GM21423 (cell line): ENCODE data around the gene ROCK2.

Experiments
- ATAC-seq: cut with Tn5 transposase; IDR thresholded peaks from one replicate; pipeline ENCODE4 v1.9.1; 2021; ENCODE audit warnings: mild to moderate bottlenecking, moderate library complexity; ENCODE audit not compliant: unreplicated experiment

ROCK2 gene

GRCh38 chr2:11368059-11368572 is 23.7 kb upstream of the ROCK2 start:
- no peak for ATAC-seq

GRCh38 chr2:11367170-11367730 is 22.8 kb upstream of the ROCK2 start:
- no peak for ATAC-seq

- no peak for ATAC-seq
Measured at GRCh38 chr2:11366326-11366741, 21.9 kb upstream of the ROCK2 start.

DNA sequence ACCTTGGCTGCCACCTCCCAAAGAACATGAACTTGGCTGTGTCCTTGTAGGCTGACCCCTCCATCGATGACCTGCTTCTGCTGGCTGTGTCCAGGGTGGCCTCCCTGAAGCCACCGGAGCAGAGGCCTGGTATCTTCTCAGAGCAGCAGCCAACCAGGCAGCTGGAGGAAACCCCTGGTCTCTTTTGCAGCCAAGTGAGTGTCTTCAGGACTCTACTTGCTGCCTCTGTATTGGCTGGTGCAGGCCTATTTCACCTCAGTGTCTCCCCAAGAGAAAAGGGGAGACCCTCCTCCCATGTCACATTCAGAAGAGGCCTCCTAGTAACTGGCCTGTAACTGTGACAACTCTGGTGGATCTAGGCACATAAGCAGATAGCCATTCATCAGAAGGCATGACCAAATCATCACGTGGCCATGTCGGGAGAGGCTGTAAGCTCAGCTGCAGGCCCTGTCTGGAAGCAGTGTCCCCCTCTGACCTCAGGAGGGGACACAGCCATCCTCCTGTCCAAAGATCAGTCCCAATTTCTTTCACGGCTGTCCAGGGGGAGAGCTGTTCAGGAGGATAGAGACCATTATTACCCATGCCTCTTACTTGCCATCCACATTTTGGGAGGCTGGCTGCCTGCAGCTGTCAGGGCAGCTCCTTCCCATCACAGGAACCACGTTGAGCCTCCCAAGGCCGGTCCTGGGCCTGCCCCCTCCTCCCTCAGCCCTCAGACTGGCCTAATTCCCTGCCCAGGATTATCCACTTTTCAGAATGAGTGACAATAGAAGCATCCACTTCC is 20.9 kb upstream of the ROCK2 start:
- ATAC-seq, result no peak

DNA sequence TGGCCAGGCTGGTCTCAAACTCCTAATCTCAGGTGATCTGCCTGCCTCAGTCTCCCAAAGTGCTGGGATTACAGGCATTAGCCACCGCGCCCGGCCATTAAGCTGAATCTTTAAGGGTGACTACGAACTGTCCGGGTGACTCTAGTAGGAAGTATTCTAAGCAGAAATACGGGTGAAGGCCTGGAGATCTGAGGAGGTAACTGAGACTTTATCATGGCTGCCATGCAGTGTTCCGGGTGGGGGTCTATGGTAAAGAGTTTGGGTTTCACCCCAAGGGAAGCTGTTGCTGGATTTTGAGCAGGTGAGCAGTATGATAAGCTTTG is 20.1 kb upstream of the ROCK2 start:
- no peak for ATAC-seq

- no peak for ATAC-seq
Measured at GRCh38 chr2:11363868-11364564, 19.6 kb upstream of the ROCK2 start.

DNA sequence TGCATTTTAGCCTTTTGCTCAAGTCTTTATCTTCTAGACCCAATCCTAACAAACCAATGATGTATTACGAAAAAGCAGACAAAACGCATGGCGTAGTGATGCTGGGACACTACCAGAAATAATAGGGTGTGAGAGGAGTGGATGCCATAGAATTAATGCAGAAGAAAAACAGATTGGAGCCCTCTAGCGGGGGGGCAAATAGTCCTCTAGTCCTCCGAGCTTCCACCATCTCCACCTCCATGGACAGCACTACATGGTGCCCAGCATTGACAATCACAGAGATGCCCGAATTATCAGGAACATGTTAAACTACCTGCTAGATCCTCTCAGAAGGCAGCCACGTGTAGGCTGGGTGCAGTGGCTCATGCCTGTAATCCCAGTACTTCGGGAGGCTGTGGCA is 15.4 kb upstream of the ROCK2 start:
- ATAC-seq, result no peak

GRCh38 chr2:11357428-11357972 is 13.1 kb upstream of the ROCK2 start:
- ATAC-seq, result no peak

- ATAC-seq, result no peak
Measured at GRCh38 chr2:11356764-11357163, 12.3 kb upstream of the ROCK2 start.

DNA sequence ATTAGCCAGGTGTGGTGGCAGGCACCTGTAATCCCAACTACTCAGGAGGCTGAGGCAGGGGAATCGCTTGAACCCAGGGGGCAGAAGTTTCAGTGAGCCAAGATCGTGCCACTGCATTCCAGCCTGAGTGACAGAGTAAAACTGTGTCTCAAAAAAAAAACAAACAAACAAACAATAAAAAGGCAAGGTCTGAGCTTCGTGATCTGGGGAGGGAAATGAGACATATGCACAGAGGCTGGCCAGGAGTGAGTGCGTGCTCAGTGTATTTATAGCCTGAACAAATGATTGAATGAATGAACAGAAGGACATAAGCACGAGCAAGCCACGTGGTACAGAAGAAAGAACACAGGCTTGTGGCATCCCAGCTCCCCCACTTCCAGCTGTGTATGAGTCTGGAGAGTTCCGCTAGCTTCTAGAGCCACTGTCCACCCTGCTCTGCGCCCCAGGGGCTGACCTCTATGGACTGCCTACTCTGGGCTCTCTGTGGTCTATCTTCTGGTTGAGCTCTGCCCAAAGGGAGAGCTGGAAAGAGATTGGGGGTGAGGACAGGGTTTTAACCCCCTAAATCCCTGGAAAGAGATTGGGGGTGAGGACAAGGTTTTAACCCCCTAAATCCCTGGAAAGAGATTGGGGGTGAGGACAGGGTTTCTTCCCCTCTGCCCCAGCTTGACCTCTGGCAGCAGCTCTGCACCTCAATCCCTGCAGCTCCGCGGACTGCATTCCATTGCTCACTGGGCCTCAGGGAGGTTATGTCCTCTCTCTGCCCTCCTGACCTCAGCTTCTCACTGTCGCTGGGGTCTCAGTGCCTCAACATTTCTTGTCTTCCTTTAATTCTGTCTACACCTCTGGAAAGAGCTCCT is 11.0 kb upstream of the ROCK2 start:
- no peak for ATAC-seq

DNA sequence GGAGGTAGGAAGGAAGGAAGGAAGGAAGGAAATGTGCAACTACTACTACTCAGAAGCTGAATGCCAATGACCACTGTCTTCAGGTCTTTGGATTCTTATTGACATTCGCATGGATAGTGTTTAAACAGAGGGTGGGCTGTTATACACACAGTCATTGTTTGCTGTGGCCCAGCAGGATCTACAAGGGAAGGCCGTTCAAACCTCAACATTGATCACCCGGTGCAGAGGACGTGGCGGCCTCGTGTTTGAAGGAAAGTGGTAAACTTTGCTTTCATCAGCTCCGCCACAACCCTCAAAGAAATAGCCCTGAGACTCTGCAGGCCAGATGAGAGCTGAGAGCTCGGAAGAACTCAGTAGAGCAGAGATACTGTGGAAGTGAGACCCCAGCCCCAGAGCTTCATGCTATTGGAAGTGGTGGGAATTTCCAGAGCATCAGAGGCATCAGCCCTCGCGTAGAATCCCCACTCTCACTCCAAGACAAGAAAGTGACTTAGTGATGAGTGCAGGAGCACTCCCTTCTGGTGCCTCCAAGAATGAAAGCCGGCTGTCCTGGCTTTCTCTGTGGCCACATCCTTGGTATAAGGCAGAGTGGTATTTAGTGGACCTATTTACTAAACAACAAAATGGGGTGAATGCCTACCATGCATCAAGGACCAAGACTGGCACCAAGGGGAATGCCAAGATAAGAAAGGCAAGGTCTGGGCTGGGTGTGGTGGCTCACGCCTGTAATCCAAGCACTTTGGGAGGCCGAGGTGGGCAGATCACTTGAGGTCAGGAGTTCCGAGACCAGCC is 10.1 kb upstream of the ROCK2 start:
- ATAC-seq, result no peak

- ATAC-seq, result no peak
Measured at GRCh38 chr2:11352781-11353537, 8.5 kb upstream of the ROCK2 start.

- ATAC-seq, result no peak
Measured at GRCh38 chr2:11348209-11348749, 3.8 kb upstream of the ROCK2 start.

- ATAC-seq, result no peak
Measured at GRCh38 chr2:11347403-11347959, 3.0 kb upstream of the ROCK2 start.

DNA sequence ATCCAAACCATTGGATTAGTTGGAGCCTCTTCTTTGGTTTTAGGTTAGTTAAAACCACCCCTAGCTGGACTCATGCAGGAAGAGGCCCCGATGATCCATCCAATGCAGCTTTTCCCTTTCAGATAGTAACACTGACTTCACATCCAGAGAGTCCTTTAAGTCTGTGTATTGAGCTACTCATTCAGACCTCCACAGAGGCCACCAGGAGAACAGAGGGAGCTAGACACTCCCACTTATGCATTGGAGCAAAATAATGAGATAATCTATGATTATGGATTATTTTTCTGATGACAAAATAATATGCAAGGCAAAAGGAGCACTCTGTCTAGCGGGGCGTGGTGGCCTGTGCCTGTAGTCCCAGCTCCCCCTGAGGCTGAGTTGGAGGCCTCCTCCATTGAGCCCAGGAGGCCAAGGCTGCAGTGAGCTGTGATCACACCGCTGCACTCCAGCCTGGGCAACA is 1.6 kb upstream of the ROCK2 start:
- ATAC-seq, result no peak

GRCh38 chr2:11344956-11345677 is 681 bp upstream of the ROCK2 start:
- peak; percentile 22 for ATAC-seq

DNA sequence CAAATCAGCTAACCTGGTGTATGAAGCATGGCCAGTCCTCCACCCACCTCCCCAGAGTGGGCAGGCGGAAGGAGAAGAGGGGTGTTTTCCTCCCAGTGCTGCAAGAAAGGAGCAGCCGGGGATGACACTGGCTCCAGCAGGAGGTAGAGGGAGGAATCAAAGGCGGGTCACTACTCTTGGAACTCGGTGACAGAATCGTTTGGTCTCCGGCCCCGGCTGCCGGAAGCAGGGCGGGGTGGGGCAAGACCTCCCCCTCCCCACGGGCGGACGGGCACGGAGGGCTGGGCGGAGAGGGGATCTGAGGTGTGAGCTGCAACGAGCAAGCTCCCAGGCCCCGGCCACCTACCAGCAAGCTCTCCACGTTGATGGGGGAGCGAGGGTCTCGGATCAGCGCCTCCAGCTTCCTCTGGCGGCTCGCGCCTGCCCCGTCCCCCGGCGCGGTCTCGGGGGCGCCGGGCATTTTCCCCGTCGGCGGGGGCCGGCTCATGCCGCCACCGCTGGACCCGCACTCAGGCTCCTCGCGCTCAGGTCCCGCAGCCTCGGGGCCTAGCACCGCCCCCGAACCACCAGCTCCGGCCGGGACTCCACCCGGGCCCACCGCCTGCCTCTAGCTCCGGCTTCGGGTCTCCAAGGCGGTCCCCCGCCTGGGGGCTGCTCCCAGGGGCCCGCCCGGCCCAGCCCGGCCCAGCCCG is 640 bp downstream of the ROCK2 start:
- peak; percentile 31 for ATAC-seq

DNA sequence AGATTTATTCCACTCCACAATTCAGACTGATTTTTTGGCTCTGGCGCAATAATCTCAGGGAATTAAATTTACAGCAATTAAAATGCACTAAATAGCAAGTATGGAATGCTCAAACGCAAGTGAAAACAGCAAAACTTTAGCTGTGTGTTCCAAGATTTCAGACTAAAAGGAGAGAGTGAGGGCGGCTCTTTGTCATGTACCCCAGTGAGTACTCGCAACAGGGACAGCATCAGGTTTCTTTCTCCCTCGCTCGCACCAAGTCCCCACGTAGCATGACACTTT is 1.1 kb downstream of the ROCK2 start:
- peak; percentile 31 for ATAC-seq
